NCI-H1694 (cell line): Measurements from ENCODE around the gene MFF.
"Not testable (repeated sequence)": the region's sequence is repeated elsewhere in the genome, so short reads cannot be mapped to it uniquely, and the experiment has no call there.

ENCODE experiments used
- DNase-seq: peaks from one replicate; lab custom pipeline; 2025; lab: John Stamatoyannopoulos, UW

Gene MFF

DNA sequence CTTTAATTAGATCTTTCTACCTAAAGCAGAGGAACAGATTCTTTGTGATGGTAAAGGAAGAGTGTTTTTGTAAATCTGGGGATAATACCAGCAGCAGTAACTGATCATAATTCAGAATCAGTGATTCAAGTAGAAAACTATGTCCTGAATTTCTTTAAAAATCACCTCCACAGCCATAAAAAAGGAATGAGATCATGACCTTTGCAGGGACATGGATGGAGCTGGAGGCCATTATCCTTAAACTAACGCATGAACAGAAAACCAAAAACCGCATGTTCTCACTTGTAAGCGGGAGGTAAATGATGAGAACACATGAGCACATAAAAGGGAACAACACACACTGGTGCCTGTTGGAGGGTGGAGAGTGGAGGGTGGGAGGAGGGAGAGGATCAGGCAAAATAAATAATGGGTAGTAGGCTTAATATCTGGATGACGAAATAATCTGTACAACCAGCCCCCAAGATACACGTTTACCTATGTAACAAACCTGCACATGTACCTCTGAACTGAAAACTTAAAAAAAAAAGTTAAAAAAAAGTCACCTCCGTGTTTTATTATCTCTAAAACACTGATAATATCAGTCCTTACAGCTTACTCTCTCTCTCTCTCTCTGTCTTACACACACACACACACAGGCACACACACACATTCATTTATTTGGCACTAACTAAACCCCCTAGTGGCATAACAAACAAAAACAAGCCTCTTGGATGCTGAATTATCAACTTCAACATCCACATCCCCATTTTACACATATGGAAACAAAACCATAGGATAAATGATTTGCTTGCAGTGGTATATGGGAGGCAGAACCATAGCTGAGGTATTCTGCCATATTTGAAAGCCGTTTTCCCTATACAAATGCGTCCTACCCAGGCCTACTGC lies 52.7 kb downstream of the MFF start:
- DNase-seq: no peak

DNA sequence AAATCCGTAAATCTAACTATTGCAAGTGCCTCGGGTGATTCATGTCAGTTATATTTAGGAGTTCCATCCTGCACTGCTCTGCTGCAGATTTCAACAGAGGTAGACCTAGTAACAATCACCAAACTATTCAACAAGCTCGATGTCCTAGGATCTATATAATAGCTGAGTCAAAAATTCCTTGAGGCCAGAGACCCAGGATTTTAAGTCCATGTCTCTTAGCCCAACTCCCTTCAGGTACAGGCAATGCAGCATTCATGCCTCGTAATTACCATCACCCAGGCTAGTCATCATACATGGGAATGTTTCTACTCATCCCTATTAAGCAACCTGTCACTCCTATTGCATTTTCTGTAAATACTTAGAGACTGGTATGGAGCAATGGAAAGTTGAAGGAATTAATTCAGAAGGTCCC lies 53.3 kb downstream of the MFF start:
- no peak for DNase-seq

DNA sequence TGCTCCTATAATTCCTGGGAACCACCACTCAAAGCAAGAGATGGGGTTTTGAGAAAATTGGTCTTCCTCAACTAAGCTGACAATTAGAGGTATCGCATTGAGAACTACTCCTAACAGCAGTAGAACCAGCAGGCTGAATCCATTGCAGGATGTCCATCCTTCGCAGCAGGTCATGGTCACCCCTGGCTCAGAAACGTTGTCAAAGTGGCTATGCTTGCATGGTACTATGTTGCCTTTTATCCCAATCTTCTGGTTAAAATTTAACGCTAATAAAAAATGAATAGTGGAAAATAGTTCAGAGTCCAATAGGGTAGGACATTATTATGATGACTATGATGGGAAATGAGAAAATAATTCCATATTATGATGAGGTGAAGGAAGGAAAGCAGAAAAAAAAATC lies 54.0 kb downstream of the MFF start, which contains the start of gene TM4SF20:
Gene TM4SF20, minus strand, starts transcription at position 212 of the 400 bp plus-strand sequence. Its CDS starts 38 bp downstream, at position 174.
- no peak for DNase-seq

DNA sequence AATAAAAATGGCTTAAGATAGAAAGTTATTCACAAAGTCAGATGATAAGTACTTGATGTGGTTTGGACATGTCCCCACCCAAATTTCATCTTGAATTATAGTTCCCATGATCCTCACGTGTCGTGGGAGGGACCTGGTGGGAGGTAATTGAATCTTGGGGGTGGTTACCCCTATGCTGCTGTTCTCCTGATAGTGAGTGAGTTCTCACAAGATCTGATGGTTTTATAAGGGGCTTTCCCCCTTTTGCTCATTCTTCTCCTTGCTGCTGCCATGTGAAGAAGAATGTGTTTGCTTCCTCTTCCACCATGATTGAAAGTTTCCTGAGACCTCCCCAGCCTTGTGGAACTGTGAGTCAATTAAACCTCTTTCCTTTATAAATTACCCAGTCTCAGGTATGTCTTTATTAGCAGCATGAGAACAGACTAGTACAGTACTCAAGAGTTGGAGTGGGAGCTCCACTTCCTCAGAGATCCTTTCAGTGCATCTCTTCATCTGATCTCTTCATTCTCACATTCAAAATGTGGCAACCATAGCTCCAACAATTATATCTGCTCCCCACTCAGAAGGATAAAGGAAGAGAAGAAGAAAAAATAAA lies 57.3 kb downstream of the MFF start:
- not testable (repeated sequence) for DNase-seq

DNA sequence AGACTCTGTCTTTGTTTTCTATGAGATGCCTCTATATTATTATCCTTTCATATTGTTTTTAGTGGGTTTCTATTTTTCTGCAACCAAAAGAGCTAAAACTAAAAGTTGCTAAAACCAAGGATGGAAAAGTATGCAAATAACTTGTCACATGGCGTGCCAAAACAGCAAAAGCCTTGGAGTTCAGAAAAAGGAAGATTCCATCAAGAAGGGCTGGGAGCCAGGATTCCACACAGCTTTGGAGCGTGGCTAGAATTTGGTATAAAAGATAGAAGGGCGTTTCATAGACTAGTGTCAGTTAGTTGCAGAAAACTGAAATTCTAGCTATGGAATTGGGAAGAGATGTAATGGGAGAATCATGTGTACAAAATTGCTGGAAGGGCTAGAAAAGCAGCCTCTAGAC lies 58.6 kb downstream of the MFF start:
- DNase-seq: no peak

DNA sequence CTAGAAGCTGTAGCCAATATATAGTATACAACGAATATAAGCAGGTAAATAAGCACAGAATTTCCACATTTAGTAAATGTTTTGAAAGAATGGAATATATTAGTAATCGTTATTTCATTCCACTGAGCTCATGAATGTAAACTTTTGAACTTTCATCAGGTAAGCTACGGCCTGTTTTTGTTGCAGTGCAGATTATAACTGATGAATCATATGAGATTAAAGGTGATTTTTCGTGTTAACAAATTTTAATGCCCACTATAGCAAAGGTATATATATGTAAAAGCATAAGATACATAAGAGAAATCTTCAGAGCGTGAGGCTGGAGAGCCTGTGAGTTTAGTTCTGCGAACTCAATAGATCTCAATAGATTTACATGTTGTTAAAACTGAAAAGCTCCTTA lies 61.6 kb downstream of the MFF start:
- DNase-seq: no peak

DNA sequence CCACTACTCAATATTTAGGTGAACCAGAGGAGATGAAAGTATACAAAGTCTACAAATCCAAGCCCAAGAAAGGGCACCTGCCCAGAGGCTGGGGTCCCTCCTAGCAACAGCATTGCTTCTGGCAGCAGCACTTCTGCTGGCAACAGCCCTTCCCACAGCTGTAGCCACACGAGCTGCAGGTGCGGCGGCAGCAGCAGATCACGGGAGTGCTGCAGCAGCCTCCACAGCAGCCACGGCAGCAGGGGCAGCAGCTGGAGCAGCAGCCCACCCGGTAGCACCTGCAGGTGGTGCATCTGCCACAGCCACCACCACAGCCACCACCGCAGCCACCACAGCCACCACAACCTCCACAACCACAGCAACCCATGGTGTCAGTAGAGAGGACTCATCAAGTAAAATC lies 62.5 kb downstream of the MFF start, which contains the start of gene SCYGR1:
Gene SCYGR1, minus strand, starts transcription at position 367 of the 400 bp plus-strand sequence. Its CDS starts 0 bp downstream, at position 367.
- not testable (repeated sequence) for DNase-seq

DNA sequence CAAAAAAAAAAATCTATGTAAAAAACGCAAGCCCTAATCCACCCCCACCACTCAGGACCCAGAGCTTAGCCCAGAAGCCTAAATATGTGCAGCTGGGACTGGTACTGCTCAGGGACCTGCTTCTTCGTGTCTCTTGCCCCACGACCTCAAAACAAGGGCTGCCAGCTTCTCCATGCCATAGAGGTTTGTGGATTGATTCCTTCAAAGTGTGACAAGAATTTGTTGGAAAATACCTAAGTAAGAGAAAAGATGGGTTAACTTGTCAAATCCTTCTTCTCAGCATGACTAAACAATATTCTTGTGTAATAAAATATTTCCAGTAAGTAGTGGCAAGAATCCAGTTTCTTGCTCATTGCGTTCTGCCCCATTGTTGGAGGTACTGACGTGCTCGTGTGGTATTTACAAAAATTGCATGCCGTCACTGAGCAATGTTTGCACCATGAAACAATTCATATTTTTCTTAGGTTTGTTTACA lies 63.5 kb downstream of the MFF start:
- DNase-seq: no peak

DNA sequence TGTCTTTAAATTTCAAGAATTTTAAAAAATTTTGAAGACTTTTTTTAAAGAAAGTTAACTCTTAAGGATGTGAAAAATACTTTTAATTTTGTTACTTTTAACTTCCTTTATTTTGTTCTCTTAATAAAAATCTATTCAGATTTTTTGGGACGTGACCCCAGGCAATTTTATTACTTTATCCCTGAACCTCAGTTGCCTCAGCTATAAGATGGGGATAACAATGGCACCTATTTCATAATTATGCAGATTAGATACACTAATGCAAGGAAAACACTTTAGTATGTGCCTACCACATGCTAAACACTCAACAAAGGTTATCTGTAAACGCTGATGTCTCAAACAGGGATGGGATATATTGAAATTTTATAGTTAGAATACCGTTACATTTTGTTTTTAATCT lies 64.2 kb downstream of the MFF start:
- no peak for DNase-seq

DNA sequence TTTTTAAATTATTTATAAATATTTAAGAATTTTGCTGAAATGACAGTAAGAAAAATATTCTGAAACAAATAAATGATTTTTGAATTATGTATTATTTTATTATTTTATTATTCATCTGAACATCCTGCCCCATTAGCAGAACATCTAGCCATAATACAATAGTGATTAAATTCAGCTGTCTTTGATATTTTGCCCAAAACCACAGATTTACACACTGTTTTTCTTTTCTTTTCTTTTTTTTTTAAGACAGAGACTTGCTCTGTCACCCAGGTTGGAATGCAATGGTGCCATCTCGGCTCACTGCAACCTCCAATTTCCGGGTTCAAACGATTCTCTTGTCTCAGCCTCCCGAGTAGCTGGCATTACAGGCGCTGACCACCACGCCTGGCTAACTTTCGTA lies 64.6 kb downstream of the MFF start:
- DNase-seq: no peak

DNA sequence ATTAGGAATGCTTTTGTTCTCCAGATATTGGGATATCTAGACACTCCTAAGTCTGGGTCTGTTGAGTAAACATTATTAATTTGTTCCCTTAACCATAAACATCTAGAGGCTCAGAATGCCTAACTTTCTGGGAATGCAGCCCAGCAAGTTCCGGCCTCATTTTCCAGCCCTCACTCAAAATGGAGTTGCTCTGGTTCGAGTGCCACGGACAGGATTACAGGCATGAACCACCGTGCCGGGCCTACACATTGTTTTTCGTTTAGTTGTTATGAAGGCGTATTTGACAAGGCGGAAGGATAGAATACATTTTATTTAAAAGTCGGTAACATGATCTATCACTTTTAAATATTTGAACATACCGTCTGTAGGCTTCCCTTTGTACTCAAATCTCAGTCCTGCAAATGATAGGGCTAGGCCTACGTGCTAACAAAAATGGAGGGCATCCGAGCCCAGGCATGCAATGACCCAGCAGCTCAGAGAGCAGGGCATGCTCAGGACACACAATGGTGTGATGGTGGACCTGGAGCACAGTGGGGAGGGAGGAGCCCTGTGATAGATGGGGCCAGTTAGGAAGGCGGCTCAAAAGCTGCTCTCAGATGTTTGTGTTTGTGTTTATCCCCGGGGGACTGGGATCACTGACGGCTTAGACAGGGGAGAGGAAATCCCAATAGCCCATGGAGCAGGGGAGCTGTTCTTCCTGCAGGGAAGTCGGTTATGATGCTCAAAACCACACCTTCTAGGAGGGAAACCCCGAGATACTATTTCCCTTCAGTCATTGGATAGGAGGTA lies 65.6 kb downstream of the MFF start:
- no peak for DNase-seq

DNA sequence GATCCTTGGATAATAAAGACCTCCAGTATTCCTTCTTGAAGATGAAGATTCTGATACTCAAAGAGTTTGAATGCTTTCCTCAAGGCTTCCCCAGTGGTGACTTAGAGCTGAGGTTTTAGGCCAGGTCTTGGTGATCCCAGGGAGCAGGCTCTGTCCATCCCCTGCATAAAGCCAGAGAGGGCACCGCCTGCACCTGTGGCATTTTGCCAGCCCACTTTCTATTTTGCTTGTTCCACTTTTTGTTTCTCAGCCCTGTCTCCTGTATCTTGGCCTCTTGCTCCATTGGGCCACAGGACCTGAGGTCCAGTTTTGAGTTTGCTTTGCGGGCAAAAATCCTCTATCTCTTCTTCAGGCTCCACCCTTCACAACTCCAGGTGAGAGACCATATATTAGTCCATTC lies 69.3 kb downstream of the MFF start:
- DNase-seq: no peak

DNA sequence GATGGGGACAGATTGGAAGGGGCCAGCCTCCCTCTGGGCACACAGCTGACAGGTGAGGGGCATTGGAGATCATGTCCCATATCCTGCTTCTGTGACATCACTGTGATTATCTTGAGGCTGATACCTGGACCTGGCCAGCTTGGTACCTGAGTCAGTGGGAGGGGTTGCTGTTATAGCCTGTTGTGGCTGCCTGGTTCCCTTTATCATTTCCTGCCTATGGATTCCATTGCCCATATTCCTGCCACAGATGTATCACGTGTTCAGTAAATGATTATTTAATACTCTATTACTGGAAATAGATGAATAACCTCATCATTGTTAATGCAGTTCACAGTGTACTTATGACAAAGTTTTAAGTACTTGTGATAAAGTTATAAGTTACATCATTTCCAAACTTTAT lies 70.5 kb downstream of the MFF start:
- DNase-seq: no peak

DNA sequence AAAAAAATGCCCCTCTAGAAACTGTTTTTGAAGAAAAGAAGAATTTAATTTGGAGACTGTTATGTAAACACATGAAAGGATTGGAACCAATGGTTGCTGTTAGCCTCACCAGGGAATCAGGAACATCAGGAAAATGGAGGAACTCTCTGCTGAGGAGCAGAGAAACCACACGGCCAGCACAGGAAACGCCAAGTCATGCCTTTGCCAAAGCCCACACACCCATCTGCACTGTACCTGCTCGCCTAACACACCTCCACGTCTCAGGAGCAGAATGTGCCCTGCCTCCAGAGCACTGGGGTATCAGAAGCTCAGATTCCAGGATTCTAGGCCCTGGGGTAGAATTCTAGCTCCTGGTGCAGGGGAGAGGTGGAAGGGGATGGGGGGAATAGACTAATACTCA lies 72.5 kb downstream of the MFF start:
- no peak for DNase-seq

DNA sequence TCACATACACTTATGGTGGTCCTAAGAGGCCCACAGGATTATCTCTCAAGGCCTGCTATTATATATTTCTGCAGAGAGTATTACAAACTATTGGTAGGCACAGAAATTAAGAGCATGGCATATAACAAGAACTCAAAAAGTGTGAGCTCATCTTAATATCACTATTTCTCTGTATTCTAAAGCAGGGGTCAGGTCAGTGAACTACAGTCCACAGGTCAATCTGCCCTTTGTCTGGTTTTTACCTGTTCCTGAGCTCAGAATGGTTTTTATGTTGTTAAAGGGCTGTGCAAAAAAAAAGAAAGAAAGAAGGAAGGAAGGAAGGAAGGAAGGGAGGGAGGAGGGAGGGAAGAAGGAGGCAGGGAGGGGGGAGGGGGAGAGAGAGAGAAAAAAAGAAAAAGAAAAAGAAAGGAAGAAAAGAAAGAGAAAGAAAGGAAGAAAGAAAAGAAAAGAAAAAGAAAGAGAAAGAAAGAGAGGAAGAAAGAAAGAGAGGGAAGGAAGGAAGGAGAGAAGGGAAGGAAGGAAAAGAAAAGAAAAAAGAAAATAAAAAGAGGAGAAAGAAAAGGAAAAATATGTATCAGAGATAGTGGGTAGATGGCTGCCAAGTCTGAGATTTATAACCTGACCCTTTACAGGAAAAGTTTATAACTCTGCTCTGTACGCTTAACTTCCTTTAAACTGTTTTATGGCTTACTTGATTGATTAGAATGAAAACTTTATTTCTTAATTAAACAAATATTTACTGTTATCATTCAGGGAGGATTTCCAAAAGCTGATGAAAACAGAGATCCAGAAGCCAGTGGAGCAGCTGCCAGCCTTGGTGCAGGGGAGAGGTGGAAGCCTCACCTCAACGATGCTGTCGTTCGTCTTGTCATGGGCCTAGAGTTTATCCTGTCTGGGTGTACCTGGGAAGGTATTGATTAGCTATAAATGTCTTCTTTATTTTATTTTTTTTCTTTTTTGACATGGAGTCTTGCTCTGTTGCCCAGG lies 73.9 kb downstream of the MFF start:
- DNase-seq: no peak

DNA sequence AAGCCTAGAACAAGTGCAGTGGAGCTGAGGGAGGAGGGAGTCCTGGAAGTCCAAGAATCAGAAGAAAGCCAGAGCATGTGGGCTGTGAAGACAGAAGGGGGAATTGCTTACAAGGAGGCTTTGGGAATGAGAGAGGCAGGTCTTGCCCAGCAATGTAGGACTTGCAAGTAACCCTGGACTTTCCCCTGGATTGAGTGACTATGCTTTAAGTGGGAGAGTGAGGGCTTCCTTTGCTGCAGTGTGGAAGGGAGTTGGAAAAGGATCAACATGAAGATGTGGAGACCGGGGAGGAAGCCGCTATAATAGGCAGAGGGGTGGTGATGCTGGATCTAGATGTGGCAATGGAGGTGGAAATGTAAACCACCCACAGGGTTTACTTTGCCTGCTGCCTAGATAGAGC lies 76.5 kb downstream of the MFF start:
- no peak for DNase-seq

DNA sequence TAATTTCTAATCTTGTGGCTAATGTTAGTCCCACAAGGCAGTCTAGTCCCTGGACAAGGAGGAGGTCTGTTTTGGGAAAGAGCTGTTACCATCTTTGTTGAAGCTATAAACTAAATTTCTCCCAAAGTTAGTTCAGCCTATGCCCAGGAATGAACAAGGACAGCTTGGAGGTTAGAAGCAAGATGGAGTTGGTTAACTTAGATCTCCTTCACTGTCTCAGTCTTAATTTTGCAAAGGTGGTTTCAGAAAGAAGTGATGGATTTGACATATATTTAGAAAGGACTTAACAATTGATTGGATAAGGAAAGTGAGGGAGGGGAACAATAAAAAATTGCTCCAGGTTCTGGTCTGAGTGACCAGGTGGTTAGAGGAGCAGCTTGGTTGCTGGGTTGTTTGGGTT lies 77.3 kb downstream of the MFF start:
- no peak for DNase-seq

DNA sequence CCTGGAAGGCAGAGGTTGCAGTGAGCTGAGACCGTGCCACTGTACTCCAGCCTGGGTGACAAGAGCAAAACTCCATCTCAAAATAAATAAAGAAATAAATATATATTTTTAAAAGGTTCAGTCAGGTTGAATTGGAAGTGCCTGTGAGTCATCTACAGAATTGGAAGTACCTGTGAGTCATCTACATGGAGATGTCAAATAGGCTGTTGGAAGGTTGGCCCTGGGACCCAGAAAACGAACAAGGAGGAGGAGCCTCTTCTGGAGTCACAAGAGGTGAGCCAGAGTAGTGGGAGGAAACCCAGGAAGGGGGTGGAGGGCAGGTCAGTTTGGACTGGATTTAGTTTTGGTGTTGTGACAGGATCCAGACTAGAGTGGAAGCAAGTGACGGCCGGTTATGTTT lies 77.9 kb downstream of the MFF start:
- DNase-seq: no peak

DNA sequence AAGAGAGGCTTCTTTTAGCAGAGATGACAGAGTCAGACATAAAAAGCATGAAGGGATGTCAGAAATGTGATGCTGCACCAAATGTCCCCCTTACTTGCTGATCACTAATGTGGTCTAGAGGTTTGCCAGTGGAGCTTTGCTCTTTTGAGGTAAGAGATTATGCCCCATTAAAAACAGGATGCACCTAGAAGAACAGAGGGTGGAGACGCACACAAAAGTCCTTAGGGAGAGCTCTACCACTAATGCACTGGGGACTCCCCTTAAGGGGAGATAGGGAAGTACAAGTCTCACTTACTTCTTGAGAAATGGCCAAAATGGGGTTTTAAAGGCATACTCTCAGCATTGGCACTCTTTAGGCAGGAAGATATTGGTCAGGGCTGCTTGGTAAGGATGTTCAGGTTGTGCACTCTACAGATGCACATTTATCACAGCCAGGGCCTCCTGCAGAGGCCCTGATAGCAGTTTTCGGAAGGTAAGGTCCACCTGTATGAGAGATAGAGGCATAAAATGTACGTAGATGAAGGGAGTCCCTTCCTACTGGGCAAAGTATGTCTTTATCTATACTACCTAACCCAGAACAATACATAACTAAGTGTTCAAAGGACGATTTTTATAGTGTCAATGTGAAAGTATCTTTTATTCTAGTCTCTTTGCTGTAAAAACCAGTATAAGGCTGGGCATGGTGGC lies 79.7 kb downstream of the MFF start:
- no peak for DNase-seq

DNA sequence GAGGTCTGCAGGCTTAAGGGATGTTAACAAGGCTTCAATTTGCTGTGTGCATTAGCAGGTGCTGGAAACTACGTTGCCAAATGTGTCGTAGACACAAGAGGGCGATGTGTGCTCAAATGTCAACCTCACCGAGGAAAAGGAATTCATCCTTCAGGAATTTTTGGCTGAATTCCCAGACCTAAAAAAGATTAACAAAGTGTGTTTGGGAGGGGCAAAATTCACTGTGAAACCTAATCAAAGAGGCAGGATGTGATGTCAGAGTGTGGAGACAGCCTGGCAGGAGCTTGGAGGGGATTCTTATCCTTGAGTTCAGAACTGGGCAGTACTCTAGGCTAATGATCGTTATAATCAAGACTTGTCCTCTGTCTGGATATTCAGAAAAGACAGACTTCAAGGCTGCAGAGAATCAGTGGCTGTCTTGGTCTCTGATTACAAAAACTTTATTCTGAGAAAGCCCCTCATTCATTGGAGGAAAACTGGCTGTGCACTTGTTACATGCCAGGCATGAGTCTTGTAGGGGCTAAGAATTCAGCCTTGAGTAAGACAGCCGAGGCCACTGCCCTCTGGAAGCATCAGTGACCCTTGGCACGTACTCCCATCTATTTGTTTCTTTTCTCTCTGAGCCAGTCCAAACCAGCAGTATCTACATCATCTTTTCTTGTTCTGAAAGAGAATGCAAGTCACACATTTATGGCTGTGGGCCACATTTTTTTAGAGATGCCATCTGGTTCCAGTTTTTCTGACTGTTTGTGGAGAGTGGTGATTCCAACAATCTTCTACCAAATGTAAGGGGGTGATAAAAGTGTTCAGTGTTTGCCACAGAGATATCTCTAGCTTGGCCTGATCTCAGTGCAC lies 81.4 kb downstream of the MFF start:
- DNase-seq: peak; percentile 92
